Stimulated activated naive CD8-positive, alpha-beta T cell treated with anti-CD3 and anti-CD28 coated beads, Interleukin-15, amount 100 ng/mL, for 72 hours (primary cell): Measurements from ENCODE around the gene FAM174B.
A peak's percentile ranks its signal among the peaks of the same experiment; 100 is the strongest.

Experiments
- ATAC-seq: fragments of 150-1000 bp; cut with Tn5 transposase; 2 replicates; pipeline ENCODE4 v1.10.0; 2021; ENCODE audit warnings: mild to moderate bottlenecking, moderate library complexity
- DNase-seq, 2 donors: peaks; one replicate each; pipeline ENCODE4 v3.0.0; 2021 to 2022
- H3K27ac Mint-ChIP-seq, 2 donors: one replicate each; pipeline ENCODE4 v1.8.0; 2022; ENCODE audit warnings: mild to moderate bottlenecking in 2 of 2, mixed read lengths in 2 of 2, moderate library complexity in 2 of 2
- H3K27me3 Mint-ChIP-seq: one replicate; pipeline ENCODE4 v1.8.0; 2022; ENCODE audit warnings: mixed read lengths
- H3K4me1 Mint-ChIP-seq: one replicate; pipeline ENCODE4 v1.8.0; 2022; ENCODE audit warnings: mild to moderate bottlenecking, mixed read lengths
- H3K4me3 Mint-ChIP-seq, 2 donors: one replicate each; pipeline ENCODE4 v1.8.0; 2022; ENCODE audit warnings: mild to moderate bottlenecking in 2 of 2, mixed read lengths in 2 of 2, moderate library complexity in 1 of 2
- H3K9me3 Mint-ChIP-seq, 2 donors: one replicate each; pipeline ENCODE4 v1.8.0; 2022; ENCODE audit warnings: mixed read lengths in 2 of 2

The FAM174B gene

GRCh38 chr15:92606126-92606835 lies 49.3 kb downstream of the FAM174B start:
- H3K9me3 Mint-ChIP-seq = peaks cover 0 to 8% of the 10 kb centered on the region in 2 donors
- no peak for DNase-seq
- no peak overlapping the region for H3K27ac Mint-ChIP-seq
- no peaks in the 10 kb centered on the region for H3K4me1 Mint-ChIP-seq
- ATAC-seq = no peak
- H3K4me3 Mint-ChIP-seq = no peak overlapping the region
- peaks cover 16% of the 10 kb centered on the region for H3K27me3 Mint-ChIP-seq

- no peak for ATAC-seq
- Mint-ChIP-seq H3K27ac (no peak overlapping the region), H3K4me1 (no peaks in the 10 kb centered on the region), H3K27me3 (peaks cover 17% of the 10 kb centered on the region), H3K4me3 (no peak overlapping the region), H3K9me3 (peaks cover 0 to 8% of the 10 kb centered on the region in 2 donors)
- DNase-seq = no peak
Measured at GRCh38 chr15:92605225-92605944, 50.2 kb downstream of the FAM174B start.

GRCh38 chr15:92603743-92604470 lies 51.7 kb downstream of the FAM174B start:
- H3K4me1 Mint-ChIP-seq = peaks cover 4% of the 10 kb centered on the region
- ATAC-seq (no peak), DNase-seq (no peak)
- peaks cover 0 to 8% of the 10 kb centered on the region in 2 donors for H3K9me3 Mint-ChIP-seq
- no peak overlapping the region for H3K4me3 Mint-ChIP-seq
- H3K27me3 Mint-ChIP-seq = peaks cover 24% of the 10 kb centered on the region
- H3K27ac Mint-ChIP-seq = no peak overlapping the region

GRCh38 chr15:92603278-92603677 lies 52.3 kb downstream of the FAM174B start:
- Mint-ChIP-seq H3K9me3 (peaks cover 0 to 8% of the 10 kb centered on the region in 2 donors), H3K4me1 (peaks cover 4% of the 10 kb centered on the region), H3K4me3 (no peak overlapping the region), H3K27me3 (peaks cover 24% of the 10 kb centered on the region), H3K27ac (no peak overlapping the region)
- no peak for ATAC-seq
- no peak for DNase-seq

GRCh38 chr15:92602267-92602593 lies 53.3 kb downstream of the FAM174B start:
- peaks cover 0 to 8% of the 10 kb centered on the region in 2 donors for H3K9me3 Mint-ChIP-seq
- no peak for ATAC-seq
- no peak overlapping the region for H3K4me3 Mint-ChIP-seq

GRCh38 chr15:92601592-92602266 lies 53.8 kb downstream of the FAM174B start:
- Mint-ChIP-seq H3K9me3 (peaks cover 0 to 8% of the 10 kb centered on the region in 2 donors), H3K4me3 (no peak overlapping the region), H3K27me3 (peaks cover 24% of the 10 kb centered on the region), H3K4me1 (peaks cover 4% of the 10 kb centered on the region), H3K27ac (no peak overlapping the region)
- DNase-seq (no peak), ATAC-seq (no peak)

More at GRCh38 chr15:92602267-92602593, 53.3 kb downstream of the FAM174B start:
- peaks cover 24% of the 10 kb centered on the region for H3K27me3 Mint-ChIP-seq
- no peak for DNase-seq
- H3K4me1 Mint-ChIP-seq = peaks cover 4% of the 10 kb centered on the region
- no peak overlapping the region for H3K27ac Mint-ChIP-seq

- Mint-ChIP-seq H3K27ac (no peak overlapping the region), H3K4me1 (peaks cover 4% of the 10 kb centered on the region), H3K27me3 (peaks cover 24% of the 10 kb centered on the region), H3K9me3 (peaks cover 0 to 3% of the 10 kb centered on the region in 2 donors), H3K4me3 (no peak overlapping the region)
- ATAC-seq = no peak
- DNase-seq = no peak
Measured at GRCh38 chr15:92600856-92601255, 54.7 kb downstream of the FAM174B start.

- H3K9me3 Mint-ChIP-seq = no peaks in the 10 kb centered on the region
- ATAC-seq (peak; percentile 82), DNase-seq (no peak)
- H3K4me3 Mint-ChIP-seq = no peak overlapping the region
- H3K27me3 Mint-ChIP-seq = peaks cover 23% of the 10 kb centered on the region
- no peak overlapping the region for H3K27ac Mint-ChIP-seq
- H3K4me1 Mint-ChIP-seq = peaks cover 4% of the 10 kb centered on the region
Measured at GRCh38 chr15:92599394-92599970, 56.1 kb downstream of the FAM174B start.

GRCh38 chr15:92597548-92597947 lies 58.0 kb downstream of the FAM174B start:
- Mint-ChIP-seq H3K4me1 (peaks cover 4% of the 10 kb centered on the region), H3K9me3 (no peaks in the 10 kb centered on the region), H3K27me3 (peaks cover 39% of the 10 kb centered on the region), H3K27ac (no peak overlapping the region), H3K4me3 (no peak overlapping the region)
- ATAC-seq (no peak), DNase-seq (no peak)

- ATAC-seq = no peak
- Mint-ChIP-seq H3K4me1 (peaks cover 4% of the 10 kb centered on the region), H3K27me3 (peaks cover 35% of the 10 kb centered on the region), H3K27ac (no peak overlapping the region), H3K9me3 (no peaks in the 10 kb centered on the region), H3K4me3 (no peak overlapping the region)
- no peak for DNase-seq
Measured at GRCh38 chr15:92596623-92597022, 59.0 kb downstream of the FAM174B start.

GRCh38 chr15:92595506-92596381 lies 59.8 kb downstream of the FAM174B start:
- no peaks in the 10 kb centered on the region for H3K9me3 Mint-ChIP-seq
- ATAC-seq = no peak
- no peak for DNase-seq
- H3K4me1 Mint-ChIP-seq = peaks cover 4% of the 10 kb centered on the region
- no peak overlapping the region for H3K27ac Mint-ChIP-seq
- no peak overlapping the region for H3K4me3 Mint-ChIP-seq
- peaks cover 32% of the 10 kb centered on the region for H3K27me3 Mint-ChIP-seq

GRCh38 chr15:92591275-92591674 lies 64.3 kb downstream of the FAM174B start:
- no peaks in the 10 kb centered on the region for H3K9me3 Mint-ChIP-seq
- ATAC-seq = no peak
- no peaks in the 10 kb centered on the region for H3K4me1 Mint-ChIP-seq
- no peak overlapping the region for H3K27ac Mint-ChIP-seq
- no peak for DNase-seq
- H3K27me3 Mint-ChIP-seq = peaks cover 24% of the 10 kb centered on the region
- no peak overlapping the region for H3K4me3 Mint-ChIP-seq

- no peak for ATAC-seq
- H3K9me3 Mint-ChIP-seq = no peaks in the 10 kb centered on the region
- no peak overlapping the region for H3K4me3 Mint-ChIP-seq
- no peak for DNase-seq
- no peak overlapping the region for H3K27ac Mint-ChIP-seq
- H3K27me3 Mint-ChIP-seq = no peaks in the 10 kb centered on the region
- no peaks in the 10 kb centered on the region for H3K4me1 Mint-ChIP-seq
Measured at GRCh38 chr15:92586966-92587365, 68.6 kb downstream of the FAM174B start.

- no peak overlapping the region for H3K27ac Mint-ChIP-seq
- no peak overlapping the region for H3K4me3 Mint-ChIP-seq
- H3K4me1 Mint-ChIP-seq = no peaks in the 10 kb centered on the region
- H3K27me3 Mint-ChIP-seq = no peaks in the 10 kb centered on the region
- DNase-seq (no peak), ATAC-seq (no peak)
- H3K9me3 Mint-ChIP-seq = no peaks in the 10 kb centered on the region
Measured at GRCh38 chr15:92586383-92586942, 69.1 kb downstream of the FAM174B start.
